IMR-90 (cell line): ENCODE data around the gene CTIF.

ENCODE experiments used
- FOS ChIP-seq: fragments of 150-350 bp; IDR thresholded peaks from 2 replicates; pipeline ENCODE4 v1.6.1; 2016; ENCODE audit warnings: low read depth, low read length
- POLR2A ChIP-seq: IDR thresholded peaks from 2 replicates; pipeline ENCODE4 v1.6.1; 2012; ENCODE audit warnings: mild to moderate bottlenecking, low read depth, low read length
- RFX5 ChIP-seq: IDR thresholded peaks from 2 replicates; pipeline ENCODE4 v1.8.0; 2012; ENCODE audit warnings: low read depth, mild to moderate bottlenecking, low read length, moderate library complexity
- TF ChIP-seq, protein P1 (sequence below): conservative IDR thresholded peaks from 2 replicates; pipeline ENCODE4 v1.5.1; 2012; ENCODE audit warnings: mild to moderate bottlenecking, low read depth, low read length, improper control_type of control experiment

DNA sequence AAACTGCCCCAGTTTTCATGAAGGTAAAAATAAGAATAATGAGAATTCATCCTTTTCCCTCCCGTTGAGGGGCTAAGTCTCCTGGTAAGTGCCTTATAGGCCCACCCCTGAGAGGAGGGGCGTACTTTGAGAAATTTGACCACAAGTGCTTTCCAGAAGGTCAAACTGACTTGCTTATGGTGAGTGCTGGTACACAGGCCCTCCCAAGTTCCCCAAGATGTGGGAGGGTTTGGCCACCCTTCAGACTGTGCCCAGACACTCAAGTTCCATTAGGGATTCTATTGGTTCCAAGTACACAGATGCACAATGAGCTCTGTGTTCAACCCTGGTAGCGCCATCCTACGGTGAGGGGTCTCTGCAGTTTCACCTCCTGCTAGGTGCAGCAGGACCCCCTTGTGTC lies 205.1 kb downstream of the CTIF start:
- TF ChIP-seq POLR2A (no peak), FOS (no peak), RFX5 (no peak)
- TF ChIP-seq, protein P1, sequence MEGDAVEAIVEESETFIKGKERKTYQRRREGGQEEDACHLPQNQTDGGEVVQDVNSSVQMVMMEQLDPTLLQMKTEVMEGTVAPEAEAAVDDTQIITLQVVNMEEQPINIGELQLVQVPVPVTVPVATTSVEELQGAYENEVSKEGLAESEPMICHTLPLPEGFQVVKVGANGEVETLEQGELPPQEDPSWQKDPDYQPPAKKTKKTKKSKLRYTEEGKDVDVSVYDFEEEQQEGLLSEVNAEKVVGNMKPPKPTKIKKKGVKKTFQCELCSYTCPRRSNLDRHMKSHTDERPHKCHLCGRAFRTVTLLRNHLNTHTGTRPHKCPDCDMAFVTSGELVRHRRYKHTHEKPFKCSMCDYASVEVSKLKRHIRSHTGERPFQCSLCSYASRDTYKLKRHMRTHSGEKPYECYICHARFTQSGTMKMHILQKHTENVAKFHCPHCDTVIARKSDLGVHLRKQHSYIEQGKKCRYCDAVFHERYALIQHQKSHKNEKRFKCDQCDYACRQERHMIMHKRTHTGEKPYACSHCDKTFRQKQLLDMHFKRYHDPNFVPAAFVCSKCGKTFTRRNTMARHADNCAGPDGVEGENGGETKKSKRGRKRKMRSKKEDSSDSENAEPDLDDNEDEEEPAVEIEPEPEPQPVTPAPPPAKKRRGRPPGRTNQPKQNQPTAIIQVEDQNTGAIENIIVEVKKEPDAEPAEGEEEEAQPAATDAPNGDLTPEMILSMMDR, result no peak
